CD4-positive, alpha-beta T cell (primary cell): ENCODE results near the gene RAB40C. TPM values are rescaled to one million over a fixed set of nuclear protein-coding genes. Genes with fewer than 3 reads are reported as not detected.

ENCODE experiments used
- ATAC-seq: fragments of 200-7000 bp; cut with Tn5 transposase; one replicate; pipeline ENCODE4 v1.10.0; 2022; ENCODE audit warnings: mild to moderate bottlenecking; ENCODE audit not compliant: poor library complexity
- CTCF ChIA-PET: fragments of 350-600 bp; sonication (Branson Sonifier 250); formaldehyde crosslinking; loops from one replicate; lab custom pipeline; 2021; ENCODE audit warnings: antibody characterized with exemption, inconsistent platforms; lab: Charles Lee
- POLR2A ChIA-PET: fragments of 350-600 bp; sonication (Branson Sonifier 250); formaldehyde crosslinking; loops from one replicate; lab custom pipeline; 2021; ENCODE audit warnings: antibody characterized with exemption, inconsistent platforms; lab: Charles Lee
- DNase-seq, 14 experiments: peaks; one replicate each; pipeline ENCODE4 v3.0.0-alpha.2; 2013 to 2020; ENCODE audit warnings: mixed read lengths in 2 of 14
- H3K27ac ChIP-seq, 2 donors: one replicate each; pipeline versions ENCODE4 v1.5.1 to v1.7.0; 2013; ENCODE audit warnings: low read length in 2 of 2, low read depth in 1 of 2, mild to moderate bottlenecking in 1 of 2
- H3K27me3 ChIP-seq, 2 experiments: 1 replicate in 1 of 2; 2 replicates in 1 of 2; pipeline versions ENCODE4 v1.6.1 to v1.7.0; 2013; ENCODE audit warnings: low read length in 2 of 2, control low read depth in 1 of 2, mild to moderate bottlenecking in 1 of 2, moderate library complexity in 1 of 2; ENCODE audit not compliant: insufficient read depth in 2 of 2, control insufficient read depth in 1 of 2
- H3K36me3 ChIP-seq: one replicate; pipeline ENCODE4 v1.6.1; 2013; ENCODE audit warnings: low read length, control low read depth; ENCODE audit not compliant: insufficient read depth
- H3K4me1 ChIP-seq: one replicate; pipeline ENCODE4 v1.6.1; 2013; ENCODE audit warnings: low read length, control low read depth; ENCODE audit not compliant: insufficient read depth
- H3K4me3 ChIP-seq: one replicate; pipeline ENCODE4 v1.5.1; 2013; ENCODE audit warnings: mild to moderate bottlenecking, low read length, moderate library complexity
- H3K9me3 ChIP-seq, 2 experiments: 1 replicate in 1 of 2; 2 replicates in 1 of 2; pipeline versions ENCODE4 v1.6.1 to v1.7.0; 2013; ENCODE audit warnings: low read length in 2 of 2, mild to moderate bottlenecking in 2 of 2, control low read depth in 1 of 2, moderate library complexity in 1 of 2; ENCODE audit not compliant: control insufficient read depth in 1 of 2, insufficient read depth in 1 of 2
- H3K27ac Mint-ChIP-seq: one replicate; pipeline ENCODE4 v1.8.0; 2020; ENCODE audit warnings: mixed read lengths
- H3K27me3 Mint-ChIP-seq: one replicate; pipeline ENCODE4 v1.8.0; 2021; ENCODE audit warnings: mixed read lengths
- H3K36me3 Mint-ChIP-seq: one replicate; pipeline ENCODE4 v1.8.0; 2021; ENCODE audit warnings: low read depth, mixed read lengths
- H3K4me1 Mint-ChIP-seq: one replicate; pipeline ENCODE4 v1.8.0; 2021; ENCODE audit warnings: low read depth, mixed read lengths
- H3K4me3 Mint-ChIP-seq: one replicate; pipeline ENCODE4 v1.8.0; 2020; ENCODE audit warnings: mild to moderate bottlenecking, mixed read lengths
- H3K9me3 Mint-ChIP-seq: one replicate; pipeline ENCODE4 v1.8.0; 2020; ENCODE audit warnings: mixed read lengths
- CTCF ChIP-seq: fragments of 200-600 bp; IDR thresholded peaks from one replicate; pipeline ENCODE4 v1.8.0; 2022; ENCODE audit warnings: antibody characterized with exemption, mild to moderate bottlenecking
- intact Hi-C, 2 experiments: fragments of 100-400 bp; cut with DNase I in 1 of 2; cut with micrococcal nuclease in 1 of 2; formaldehyde crosslinking; loops; one replicate each; pipeline versions ENCODE4 v1.15.1 to v1.9.0; 2023 to 2025; cut with DNase I, micrococcal nuclease
- total RNA-seq, 174 experiments: library from RNA in 2 of 174; stranded (reverse) in 2 of 174; gene quantifications; one replicate each; pipeline ENCODE4 v1.2.3 and lab custom pipeline; 2021 to 2026

Gene RAB40C
- total RNA-seq, 2 experiments from 2014 or later, result 8.9 to 9.5 TPM

GRCh38 chr16:671353-672131 lies 81.7 kb downstream of the RAB40C start:
- no peak overlapping the region for H3K4me3 ChIP-seq
- no peak for ATAC-seq
- no peak for DNase-seq
- ChIA-PET CTCF (no interaction called here), POLR2A (interaction anchor here (0.7 kb wide), 1 partner anchor 144 kb away, joined by 3 read pairs; the partner anchor contains the start of gene CAPN15)
- H3K36me3 ChIP-seq, result peaks cover 35% of the 10 kb centered on the region
- Mint-ChIP-seq H3K27ac (no peak overlapping the region), H3K4me3 (no peak overlapping the region), H3K9me3 (no peaks in the 10 kb centered on the region), H3K4me1 (peaks cover 11% of the 10 kb centered on the region), H3K36me3 (peaks cover 15% of the 10 kb centered on the region), H3K27me3 (no peaks in the 10 kb centered on the region)
- no peak overlapping the region for H3K27ac ChIP-seq
- H3K4me1 ChIP-seq, result peaks cover 43% of the 10 kb centered on the region
- TF ChIP-seq CTCF, result no peak
- H3K9me3 ChIP-seq, result no peaks in the 10 kb centered on the region
- intact Hi-C loops, result no loop called here
- H3K27me3 ChIP-seq, result peaks cover 5 to 7% of the 10 kb centered on the region in 2 experiments

- Mint-ChIP-seq H3K4me3 (no peak overlapping the region), H3K9me3 (no peaks in the 10 kb centered on the region), H3K27me3 (no peaks in the 10 kb centered on the region), H3K4me1 (peaks cover 16% of the 10 kb centered on the region), H3K36me3 (peaks cover 15% of the 10 kb centered on the region), H3K27ac (no peak overlapping the region)
- Histone ChIP-seq H3K4me3 (no peak overlapping the region), H3K27me3 (peaks cover 8 to 12% of the 10 kb centered on the region in 2 experiments), H3K9me3 (no peaks in the 10 kb centered on the region), H3K4me1 (peaks cover 42% of the 10 kb centered on the region), H3K27ac (no peak overlapping the region), H3K36me3 (peaks cover 35% of the 10 kb centered on the region)
- intact Hi-C loops, result no loop called here
- ChIA-PET CTCF (no interaction called here), POLR2A (no interaction called here)
- ATAC-seq (no peak), DNase-seq (no peak)
- no peak for TF ChIP-seq CTCF
These were observed 82.5 kb downstream of the RAB40C start for GRCh38 chr16:672371-672770.

GRCh38 chr16:672851-673250 lies 83.0 kb downstream of the RAB40C start:
- intact Hi-C loops, result no loop called here
- H3K27ac ChIP-seq, result no peak overlapping the region
- no peak overlapping the region for H3K4me3 Mint-ChIP-seq
- no peaks in the 10 kb centered on the region for H3K27me3 Mint-ChIP-seq
- H3K4me1 ChIP-seq, result peaks cover 40% of the 10 kb centered on the region
- POLR2A ChIA-PET, result no interaction called here
- ATAC-seq (no peak), DNase-seq (no peak)
- H3K36me3 ChIP-seq, result peaks cover 35% of the 10 kb centered on the region
- H3K27me3 ChIP-seq, result peaks cover 8 to 12% of the 10 kb centered on the region in 2 experiments
- no peak for TF ChIP-seq CTCF
- H3K9me3 Mint-ChIP-seq, result no peaks in the 10 kb centered on the region
- no peak overlapping the region for H3K27ac Mint-ChIP-seq
- peaks cover 15% of the 10 kb centered on the region for H3K36me3 Mint-ChIP-seq
- H3K9me3 ChIP-seq, result no peaks in the 10 kb centered on the region
- CTCF ChIA-PET, result no interaction called here
- no peak overlapping the region for H3K4me3 ChIP-seq
- peaks cover 11% of the 10 kb centered on the region for H3K4me1 Mint-ChIP-seq
